K562 (cell line): Measurements from ENCODE around the gene LMLN. TPM values are rescaled to one million over a fixed set of nuclear protein-coding genes. Genes with fewer than 3 reads are reported as not detected.
"Not testable (repeated sequence)": the region's sequence is repeated elsewhere in the genome, so short reads cannot be mapped to it uniquely, and the experiment has no call there.

Experiments
- ATAC-seq: fragments of 200-7000 bp; cut with Tn5 transposase; 3 replicates; pipeline ENCODE4 v1.9.1; 2020; ENCODE audit warnings: moderate library complexity
- BruUV-seq: library from RNA; stranded (reverse); fragments of 400-500 nt; replicated peaks from 2 replicates; lab custom pipeline; 2021; lab: Mats Ljungman, UMichigan
- CTCF ChIA-PET: fragments of 300-600 bp; formaldehyde crosslinking; extraction: SDS; loops from one replicate; lab custom pipeline; 2021; ENCODE audit warnings: low intra/inter-chr PET ratio; lab: Yijun Ruan, JAX
- POLR2A ChIA-PET: fragments of 300-600, 350-650 bp; sonication (Branson Sonifier 250); formaldehyde crosslinking; extraction: SDS; loops from one replicate; lab custom pipeline; 2021; ENCODE audit warnings: antibody characterized with exemption, inconsistent platforms; lab: Yijun Ruan, JAX
- DNase-seq, 4 experiments: peaks; one replicate each; pipeline versions ENCODE4 v3.0.0 to v3.0.0-alpha.2; 2011 to 2018; ENCODE audit warnings: low spot score in 3 of 4, mixed read lengths in 3 of 4; ENCODE audit errors: extremely low read depth in 1 of 4
- FAIRE-seq: peaks from 2 replicates; lab custom pipeline; 2011; peaks lifted over from hg19 to GRCh38; lab: Jason Lieb, UNC
- H2AFZ ChIP-seq: 2 replicates; pipeline ENCODE4 v1.6.0; 2011; ENCODE audit warnings: low read depth, low read length, control low read depth, inconsistent platforms
- H3K27ac ChIP-seq: fragments of 200-600 bp; 3 replicates; pipeline ENCODE4 v1.8.0; 2011; ENCODE audit warnings: low read depth, mild to moderate bottlenecking, control low read depth, inconsistent platforms, low read length, moderate library complexity, mixed read lengths; ENCODE audit errors: extremely low read depth
- H3K27me3 ChIP-seq, 2 experiments: fragments of 300-600 bp in 1 of 2; 2 replicates in 1 of 2; 3 replicates in 1 of 2; pipeline versions ENCODE4 v1.6.0 to v1.8.0; 2011; ENCODE audit warnings: inconsistent platforms in 2 of 2, low read length in 2 of 2, mild to moderate bottlenecking in 1 of 2, mixed read lengths in 1 of 2, moderate library complexity in 1 of 2; ENCODE audit not compliant: control insufficient read depth in 2 of 2, insufficient read depth in 2 of 2
- H3K36me3 ChIP-seq: fragments of 300-600 bp; 3 replicates; pipeline ENCODE4 v1.8.0; 2011; ENCODE audit warnings: mild to moderate bottlenecking, low read length, inconsistent platforms; ENCODE audit not compliant: control insufficient read depth, insufficient read depth
- H3K4me1 ChIP-seq, 2 experiments: fragments of 200-600 bp in 1 of 2; replicated peaks in 1 of 2; 2 replicates in 1 of 2; 3 replicates in 1 of 2; pipeline versions ENCODE4 v1.5.1 to v1.8.0; 2011; ENCODE audit warnings: inconsistent platforms in 2 of 2, low read length in 2 of 2, mild to moderate bottlenecking in 1 of 2, mixed read lengths in 1 of 2, moderate library complexity in 1 of 2; ENCODE audit not compliant: control insufficient read depth in 2 of 2, insufficient read depth in 2 of 2
- H3K4me2 ChIP-seq: 2 replicates; pipeline ENCODE4 v1.6.1; 2011; ENCODE audit warnings: low read length, control low read depth, inconsistent platforms, mixed read lengths; ENCODE audit not compliant: insufficient read depth
- H3K4me3 ChIP-seq: fragments of 200-600 bp; sonication (generic), shearing (Covaris generic); 2 replicates; pipeline ENCODE4 v1.5.1; 2016; ENCODE audit warnings: control low read depth, inconsistent platforms
- H3K79me2 ChIP-seq: fragments of 200-600 bp; 3 replicates; pipeline ENCODE4 v1.8.0; 2011; ENCODE audit warnings: low read length, inconsistent platforms; ENCODE audit not compliant: control insufficient read depth, insufficient read depth
- H3K9ac ChIP-seq, 2 experiments: 2 replicates each; pipeline versions ENCODE4 v1.6.0 to v1.6.1; 2011; ENCODE audit warnings: low read depth in 2 of 2, low read length in 2 of 2, control low read depth in 1 of 2, inconsistent platforms in 1 of 2, mild to moderate bottlenecking in 1 of 2, mixed read lengths in 1 of 2; ENCODE audit not compliant: insufficient read depth in 1 of 2
- H3K9me1 ChIP-seq: one replicate; pipeline ENCODE4 v1.6.0; 2011; ENCODE audit warnings: inconsistent platforms, mild to moderate bottlenecking, low read length, moderate library complexity; ENCODE audit not compliant: control insufficient read depth, insufficient read depth
- H3K9me3 ChIP-seq: replicated peaks from 2 replicates; pipeline ENCODE4 v1.5.1; 2011; ENCODE audit warnings: low read depth, low read length, inconsistent platforms; ENCODE audit not compliant: control insufficient read depth, insufficient read depth
- H4K20me1 ChIP-seq: replicated peaks from 2 replicates; pipeline ENCODE4 v1.6.1; 2011; ENCODE audit warnings: low read length, inconsistent platforms, mixed read lengths; ENCODE audit not compliant: control insufficient read depth, insufficient read depth
- CEBPB ChIP-seq: fragments of 450-650 bp; IDR thresholded peaks from 2 replicates; pipeline ENCODE4 v1.6.1; 2016; ENCODE audit warnings: missing genetic modification characterization, missing compliant biosample characterization
- CEBPG ChIP-seq, 3 experiments: fragments of 200-800 bp in 1 of 3; sonication (Bioruptor generic) in 1 of 3; sonication (generic) in 1 of 3; formaldehyde crosslinking in 1 of 3; IDR thresholded peaks in 2 of 3; conservative IDR thresholded peaks in 1 of 3; 2 replicates each; pipeline versions ENCODE4 v1.6.1 to v1.8.0; 2016 to 2022; ENCODE audit warnings: missing compliant biosample characterization in 2 of 3, missing genetic modification characterization in 2 of 3, mild to moderate bottlenecking in 1 of 3, missing genetic modification reagents in 1 of 3
- MECOM ChIP-seq: fragments of 250-450 bp; sonication (Bioruptor Pico); IDR thresholded peaks from 2 replicates; pipeline ENCODE4 v1.8.0; 2022; ENCODE audit warnings: inconsistent platforms
- POU5F1 ChIP-seq: fragments of 150-350 bp; IDR thresholded peaks from 2 replicates; pipeline ENCODE4 v1.6.1; 2014; ENCODE audit warnings: borderline replicate concordance, low read length, low read depth, mild to moderate bottlenecking; ENCODE audit not compliant: partially characterized antibody
- RBM17 ChIP-seq: fragments of 200-400 bp; formaldehyde crosslinking; IDR thresholded peaks from 2 replicates; pipeline ENCODE4 v1.6.1; 2017; ENCODE audit warnings: low read depth, mild to moderate bottlenecking, low read length, borderline replicate concordance
- SRSF3 ChIP-seq: fragments of 200-400 bp; formaldehyde crosslinking; IDR thresholded peaks from 2 replicates; pipeline ENCODE4 v1.6.1; 2016; ENCODE audit warnings: mild to moderate bottlenecking, low read length, moderate library complexity; ENCODE audit not compliant: insufficient read depth
- ZNF444 ChIP-seq: fragments of 250-450 bp; sonication (Bioruptor Pico); IDR thresholded peaks from 2 replicates; pipeline ENCODE4 v1.4.0; 2020; ENCODE audit warnings: mild to moderate bottlenecking, moderate library complexity
- WGBS: fragments of 100-300 bp; shearing (Covaris generic); methylation state at CpG from one replicate; pipeline ENCODE4 v1.1.6; 2016; ENCODE audit warnings: low coverage, mixed read lengths; ENCODE audit not compliant: insufficient coverage; ENCODE audit errors: missing lambda C conversion rate; 5-methylcytosine and 5-hydroxymethylcytosine counted together
- in situ Hi-C: fragments of 300-500 bp; cut with MboI; formaldehyde crosslinking; loops from 4 replicates; pipeline ENCODE4 v1.15.0; 2018; ENCODE audit warnings: inconsistent platforms, mixed read lengths
- intact Hi-C: fragments of 100-400 bp; cut with micrococcal nuclease; formaldehyde crosslinking; loops from 2 replicates; pipeline ENCODE4 v1.14.2; 2022
- polyA plus RNA-seq, 8 experiments: library from polyadenylated mRNA; depleted of rRNA in 4 of 8; stranded (reverse) in 5 of 8; unstranded in 3 of 8; fragments of >200 nt; fragmentation: Nextera tagmentation in 2 of 8; fragmentation: Illumina TruSeq in 1 of 8; extraction: Ambion mirVana in 2 of 8; extraction: Trizol in 1 of 8; gene quantifications; 2 replicates each; pipeline versions ENCODE4 v1.2.1 to v1.2.3, GENCODE V29; 2011 to 2014; ENCODE audit warnings: inconsistent platforms in 1 of 8, missing spikeins in 1 of 8
- total RNA-seq, 7 experiments: library from RNA; depleted of rRNA in 6 of 7; stranded (reverse); fragments of >200 nt in 6 of 7; fragmentation: Illumina TruSeq in 2 of 7; extraction: Trizol in 2 of 7; gene quantifications; 2 replicates each; pipeline versions ENCODE4 v1.2.1 to v1.2.3, GENCODE V29; 2011 to 2021; ENCODE audit warnings: low replicate concordance in 1 of 7
- TF ChIP-seq, protein P1 (sequence below): sonication (generic); formaldehyde crosslinking; IDR thresholded peaks from 2 replicates; pipeline ENCODE4 v1.8.0; 2022; ENCODE audit warnings: mild to moderate bottlenecking, missing genetic modification reagents
- TF ChIP-seq, protein P2 (sequence below): IDR thresholded peaks from 2 replicates; pipeline ENCODE4 v1.6.1; 2011; ENCODE audit not compliant: insufficient read length; ENCODE audit errors: extremely low read depth

LMLN gene
- total and polyA plus RNA-seq, 9 of the 15 experiments (the other 6 are each of a cell fraction or from before 2014, with no cell fraction given): 2.2 to 15.9 (median 6.9) TPM

DNA sequence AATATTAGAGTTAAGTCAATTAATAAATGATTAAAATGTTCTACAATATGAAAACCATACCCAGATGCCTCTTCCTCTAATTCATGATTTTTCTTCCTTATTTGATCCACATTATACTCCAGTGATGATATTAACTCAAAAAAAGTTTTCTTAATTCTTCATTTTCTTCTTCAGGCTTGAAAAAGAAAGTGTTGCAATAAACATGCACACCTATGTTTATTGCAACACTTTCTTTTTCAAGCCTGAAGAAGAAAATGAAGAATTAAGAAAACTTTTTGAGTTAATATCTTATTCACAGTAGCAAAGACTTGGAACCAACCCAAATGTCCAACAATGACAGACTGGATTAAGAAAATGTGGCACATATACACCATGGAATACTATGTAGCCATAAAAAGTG lies 93.4 kb downstream of the LMLN start:
- FAIRE-seq, POLR2A ChIA-PET: not testable (repeated sequence)

GRCh38 chr3:198061119-198062067 lies 101.4 kb downstream of the LMLN start:
- WGBS: 63% methylated on average over 1 of the region's 1 CpG
- Histone ChIP-seq H3K4me3 (no peak overlapping the region), H3K27ac (no peak overlapping the region), H3K9me3 (no peaks in the 10 kb centered on the region), H3K4me2 (no peak overlapping the region), H4K20me1 (no peaks in the 10 kb centered on the region), H2AFZ (no peak overlapping the region), H3K27me3 (no peaks in the 10 kb centered on the region), H3K36me3 (peaks cover 17% of the 10 kb centered on the region; the same call in 1 of the 3 replicates), H3K9me1 (no peaks in the 10 kb centered on the region), H3K9ac (no peak overlapping the region), H3K4me1 (peaks cover 0 to 7% of the 10 kb centered on the region in 2 experiments; a peak in 1 of 5 replicates), H3K79me2 (no peaks in the 10 kb centered on the region)
- CTCF ChIA-PET: no interaction called here
- DNase-seq: no peak
- FAIRE-seq: no peak
- no TSS peak for BruUV-seq
- no peak for ATAC-seq
- in situ Hi-C loops: no loop called here
- intact Hi-C loops: no loop called here
- POLR2A ChIA-PET: interaction anchor here (0.5 to 1.4 kb wide), 5 partner anchors 14 to 1108 kb away, joined by 3 to 5 read pairs (median 4); partner anchors contain the start of gene RPL35A
- TF ChIP-seq SRSF3 (no peak), ZNF444 (no peak), RBM17 (no peak), MECOM (CRISPR knock-in tag) (no peak), POU5F1 (no peak)
- TF ChIP-seq, protein P1, sequence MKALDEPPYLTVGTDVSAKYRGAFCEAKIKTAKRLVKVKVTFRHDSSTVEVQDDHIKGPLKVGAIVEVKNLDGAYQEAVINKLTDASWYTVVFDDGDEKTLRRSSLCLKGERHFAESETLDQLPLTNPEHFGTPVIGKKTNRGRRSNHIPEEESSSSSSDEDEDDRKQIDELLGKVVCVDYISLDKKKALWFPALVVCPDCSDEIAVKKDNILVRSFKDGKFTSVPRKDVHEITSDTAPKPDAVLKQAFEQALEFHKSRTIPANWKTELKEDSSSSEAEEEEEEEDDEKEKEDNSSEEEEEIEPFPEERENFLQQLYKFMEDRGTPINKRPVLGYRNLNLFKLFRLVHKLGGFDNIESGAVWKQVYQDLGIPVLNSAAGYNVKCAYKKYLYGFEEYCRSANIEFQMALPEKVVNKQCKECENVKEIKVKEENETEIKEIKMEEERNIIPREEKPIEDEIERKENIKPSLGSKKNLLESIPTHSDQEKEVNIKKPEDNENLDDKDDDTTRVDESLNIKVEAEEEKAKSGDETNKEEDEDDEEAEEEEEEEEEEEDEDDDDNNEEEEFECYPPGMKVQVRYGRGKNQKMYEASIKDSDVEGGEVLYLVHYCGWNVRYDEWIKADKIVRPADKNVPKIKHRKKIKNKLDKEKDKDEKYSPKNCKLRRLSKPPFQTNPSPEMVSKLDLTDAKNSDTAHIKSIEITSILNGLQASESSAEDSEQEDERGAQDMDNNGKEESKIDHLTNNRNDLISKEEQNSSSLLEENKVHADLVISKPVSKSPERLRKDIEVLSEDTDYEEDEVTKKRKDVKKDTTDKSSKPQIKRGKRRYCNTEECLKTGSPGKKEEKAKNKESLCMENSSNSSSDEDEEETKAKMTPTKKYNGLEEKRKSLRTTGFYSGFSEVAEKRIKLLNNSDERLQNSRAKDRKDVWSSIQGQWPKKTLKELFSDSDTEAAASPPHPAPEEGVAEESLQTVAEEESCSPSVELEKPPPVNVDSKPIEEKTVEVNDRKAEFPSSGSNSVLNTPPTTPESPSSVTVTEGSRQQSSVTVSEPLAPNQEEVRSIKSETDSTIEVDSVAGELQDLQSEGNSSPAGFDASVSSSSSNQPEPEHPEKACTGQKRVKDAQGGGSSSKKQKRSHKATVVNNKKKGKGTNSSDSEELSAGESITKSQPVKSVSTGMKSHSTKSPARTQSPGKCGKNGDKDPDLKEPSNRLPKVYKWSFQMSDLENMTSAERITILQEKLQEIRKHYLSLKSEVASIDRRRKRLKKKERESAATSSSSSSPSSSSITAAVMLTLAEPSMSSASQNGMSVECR (CRISPR knock-in tag): no peak
- TF ChIP-seq, protein P2, sequence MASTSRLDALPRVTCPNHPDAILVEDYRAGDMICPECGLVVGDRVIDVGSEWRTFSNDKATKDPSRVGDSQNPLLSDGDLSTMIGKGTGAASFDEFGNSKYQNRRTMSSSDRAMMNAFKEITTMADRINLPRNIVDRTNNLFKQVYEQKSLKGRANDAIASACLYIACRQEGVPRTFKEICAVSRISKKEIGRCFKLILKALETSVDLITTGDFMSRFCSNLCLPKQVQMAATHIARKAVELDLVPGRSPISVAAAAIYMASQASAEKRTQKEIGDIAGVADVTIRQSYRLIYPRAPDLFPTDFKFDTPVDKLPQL: no peak

More for the DNA sequence above, 93.4 kb downstream of the LMLN start:
- H3K4me3 ChIP-seq; H3K36me3 ChIP-seq; H2AFZ ChIP-seq; H3K4me2 ChIP-seq; BruUV-seq; H3K27me3 ChIP-seq; H4K20me1 ChIP-seq; H3K27ac ChIP-seq; ATAC-seq; H3K9me3 ChIP-seq; H3K79me2 ChIP-seq; H3K9ac ChIP-seq; in situ Hi-C loops; CTCF ChIA-PET; DNase-seq; H3K9me1 ChIP-seq; H3K4me1 ChIP-seq; TF ChIP-seq CEBPG (CRISPR knock-in tag; IDR thresholded peaks at IDR 0.05): not testable (repeated sequence)
- intact Hi-C loops: loop anchor here (5.0 kb wide), 1 partner anchor 146 kb away; no protein-coding TSS in a partner anchor
- TF ChIP-seq CEBPG (tag; conservative IDR thresholded peaks at IDR 0.05 in 1 of 2, IDR thresholded peaks at IDR 0.05 in 1 of 2) (peak in 1 of 2 experiments; percentile 55; a peak in 2 of 4 replicates), CEBPB (tag) (peak; percentile 64; the same call in 1 of the 2 replicates)
